CD14-positive monocyte (primary cell): Measurements from ENCODE around the gene LGR4. TPM values are rescaled to one million over a fixed set of nuclear protein-coding genes. Genes with fewer than 3 reads are reported as not detected.

ENCODE experiments used
- DNase-seq, 3 donors: peaks; one replicate each; pipeline ENCODE4 v3.0.0-alpha.2; 2011 to 2022
- H2AFZ ChIP-seq: 2 replicates; pipeline ENCODE4 v1.6.0; 2012; ENCODE audit warnings: mild to moderate bottlenecking, low read depth, low read length, inconsistent platforms; ENCODE audit not compliant: insufficient read depth, poor library complexity, severe bottlenecking
- H3K27ac ChIP-seq, 2 donors: 1 replicate in 1 of 2; 2 replicates in 1 of 2; pipeline ENCODE4 v1.5.1; 2012 to 2013; ENCODE audit warnings: low read length in 2 of 2, control low read depth in 1 of 2, inconsistent platforms in 1 of 2, low read depth in 1 of 2, mild to moderate bottlenecking in 1 of 2
- H3K27me3 ChIP-seq, 2 donors: one replicate each; pipeline versions ENCODE4 v1.6.0 to v1.6.1; 2011 to 2013; ENCODE audit warnings: low read length in 2 of 2; ENCODE audit not compliant: control insufficient read depth in 2 of 2, insufficient read depth in 2 of 2
- H3K36me3 ChIP-seq, 2 donors: replicated peaks in 1 of 2; 1 replicate in 1 of 2; 2 replicates in 1 of 2; pipeline versions ENCODE4 v1.5.1 to v1.6.1; 2012 to 2013; ENCODE audit warnings: low read length in 2 of 2, control low read depth in 1 of 2, inconsistent platforms in 1 of 2, mild to moderate bottlenecking in 1 of 2; ENCODE audit not compliant: insufficient read depth in 2 of 2, control insufficient read depth in 1 of 2
- H3K4me1 ChIP-seq, 2 donors: 1 replicate in 1 of 2; 2 replicates in 1 of 2; pipeline versions ENCODE4 v1.5.1 to v1.6.1; 2012 to 2013; ENCODE audit warnings: low read length in 2 of 2, control low read depth in 1 of 2, inconsistent platforms in 1 of 2, mild to moderate bottlenecking in 1 of 2, moderate library complexity in 1 of 2; ENCODE audit not compliant: insufficient read depth in 2 of 2, control insufficient read depth in 1 of 2
- H3K4me2 ChIP-seq: replicated peaks from 2 replicates; pipeline ENCODE3; 2012; ENCODE audit warnings: low read length, moderate library complexity, mild to moderate bottlenecking; ENCODE audit not compliant: poor library complexity, severe bottlenecking; ENCODE audit errors: extremely low read depth
- H3K4me3 ChIP-seq, 3 experiments: fragments of 200-600 bp in 1 of 3; sonication (generic) in 1 of 3; replicated peaks in 1 of 3; 1 replicate in 2 of 3; 2 replicates in 1 of 3; pipeline ENCODE4 v1.5.1; 2011 to 2013; ENCODE audit warnings: low read length in 3 of 3, mild to moderate bottlenecking in 3 of 3, control low read depth in 2 of 3, low read depth in 2 of 3, inconsistent platforms in 1 of 3, moderate library complexity in 1 of 3
- H3K79me2 ChIP-seq: 2 replicates; pipeline ENCODE4 v1.6.0; 2012; ENCODE audit warnings: mild to moderate bottlenecking, control low read depth, inconsistent platforms, low read length, moderate library complexity; ENCODE audit not compliant: insufficient read depth
- H3K9ac ChIP-seq: 2 replicates; pipeline ENCODE4 v1.6.0; 2017; ENCODE audit warnings: low read length, mild to moderate bottlenecking; ENCODE audit not compliant: insufficient read depth, poor library complexity, severe bottlenecking
- H3K9me3 ChIP-seq, 2 donors: replicated peaks in 1 of 2; 1 replicate in 1 of 2; 2 replicates in 1 of 2; pipeline versions ENCODE4 v1.5.1 to v1.6.1; 2012 to 2013; ENCODE audit warnings: low read length in 2 of 2, control low read depth in 1 of 2; ENCODE audit not compliant: control insufficient read depth in 1 of 2, insufficient read depth in 1 of 2
- H4K20me1 ChIP-seq: 2 replicates; pipeline ENCODE4 v1.6.0; 2012; ENCODE audit warnings: mild to moderate bottlenecking, low read length, control low read depth, moderate library complexity; ENCODE audit not compliant: insufficient read depth
- H3K27ac Mint-ChIP-seq, 7 donors: one replicate each; pipeline ENCODE4 v1.8.0; 2020; ENCODE audit warnings: mild to moderate bottlenecking in 7 of 7, mixed read lengths in 7 of 7, moderate library complexity in 6 of 7, inconsistent platforms in 2 of 7
- H3K27me3 Mint-ChIP-seq, 3 donors: one replicate each; pipeline ENCODE4 v1.8.0; 2021 to 2022; ENCODE audit warnings: low read depth in 3 of 3, mild to moderate bottlenecking in 3 of 3, mixed read lengths in 3 of 3, moderate library complexity in 3 of 3, inconsistent platforms in 1 of 3
- H3K36me3 Mint-ChIP-seq, 2 donors: one replicate each; pipeline ENCODE4 v1.8.0; 2020; ENCODE audit warnings: mixed read lengths in 2 of 2, inconsistent platforms in 1 of 2, mild to moderate bottlenecking in 1 of 2
- H3K4me1 Mint-ChIP-seq: one replicate; pipeline ENCODE4 v1.8.0; 2020; ENCODE audit warnings: mild to moderate bottlenecking, mixed read lengths
- H3K4me3 Mint-ChIP-seq, 2 donors: one replicate each; pipeline ENCODE4 v1.8.0; 2020; ENCODE audit warnings: mild to moderate bottlenecking in 2 of 2, mixed read lengths in 2 of 2, moderate library complexity in 1 of 2
- H3K9me3 Mint-ChIP-seq, 7 donors: one replicate each; pipeline ENCODE4 v1.8.0; 2020 to 2022; ENCODE audit warnings: mixed read lengths in 7 of 7, mild to moderate bottlenecking in 6 of 7, moderate library complexity in 6 of 7, inconsistent platforms in 2 of 7
- WGBS: methylation state at CpG from one replicate; pipeline ENCODE4 v1.1.5; 2013; ENCODE audit warnings: missing lambda C conversion rate; ENCODE audit not compliant: insufficient coverage; 5-methylcytosine and 5-hydroxymethylcytosine counted together
- intact Hi-C, 2 donors: fragments of 100-400 bp; cut with micrococcal nuclease; formaldehyde crosslinking; loops; one replicate each; pipeline versions ENCODE4 v1.15.0 to v1.15.1; 2023
- polyA plus RNA-seq, 3 donors: library from polyadenylated mRNA; depleted of rRNA in 1 of 3; unstranded in 2 of 3; stranded (reverse) in 1 of 3; fragments of 300-500 nt in 2 of 3; fragments of >200 nt in 1 of 3; fragmentation: Illumina TruSeq in 2 of 3; gene quantifications; 1 replicate in 2 of 3; 2 replicates in 1 of 3; pipeline ENCODE4 v1.2.3, GENCODE V29; 2012 to 2021
- TF ChIP-seq, protein P1 (sequence below): fragments of 200-600 bp; IDR thresholded peaks from one replicate; pipeline ENCODE4 v1.8.0; 2022; ENCODE audit warnings: antibody characterized with exemption, mild to moderate bottlenecking

The LGR4 gene
- polyA plus RNA-seq, 3 donors: 0.67 to 0.92 (median 0.72) TPM

DNA sequence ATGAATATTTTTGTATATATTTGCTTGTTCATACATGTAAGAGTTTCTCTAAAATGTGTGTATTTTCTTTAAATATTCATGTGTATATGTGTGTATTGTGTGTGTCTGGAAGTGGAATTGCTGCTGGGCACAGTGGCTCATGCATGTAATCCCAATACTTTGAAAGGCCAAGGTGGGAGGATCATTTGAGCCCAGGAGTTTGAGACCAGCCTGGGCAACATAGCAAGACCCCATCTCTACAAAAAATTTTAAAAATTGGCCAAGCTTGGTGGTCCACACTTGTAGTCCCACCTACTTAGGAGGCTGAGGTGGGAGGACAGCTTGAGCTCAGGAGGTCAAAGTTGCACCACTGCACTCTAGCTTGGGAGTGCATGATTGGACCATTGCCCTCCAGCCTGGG, 4.7 kb upstream of the LGR4 start:
- H3K27ac ChIP-seq: no peak overlapping the region
- H3K27me3 ChIP-seq: peaks cover 0 to 9% of the 10 kb centered on the region in 2 donors
- peaks cover 0 to 3% of the 10 kb centered on the region in 2 donors for H3K36me3 Mint-ChIP-seq
- no peak for DNase-seq
- H3K4me3 ChIP-seq: no peak overlapping the region
- TF ChIP-seq, protein P1, sequence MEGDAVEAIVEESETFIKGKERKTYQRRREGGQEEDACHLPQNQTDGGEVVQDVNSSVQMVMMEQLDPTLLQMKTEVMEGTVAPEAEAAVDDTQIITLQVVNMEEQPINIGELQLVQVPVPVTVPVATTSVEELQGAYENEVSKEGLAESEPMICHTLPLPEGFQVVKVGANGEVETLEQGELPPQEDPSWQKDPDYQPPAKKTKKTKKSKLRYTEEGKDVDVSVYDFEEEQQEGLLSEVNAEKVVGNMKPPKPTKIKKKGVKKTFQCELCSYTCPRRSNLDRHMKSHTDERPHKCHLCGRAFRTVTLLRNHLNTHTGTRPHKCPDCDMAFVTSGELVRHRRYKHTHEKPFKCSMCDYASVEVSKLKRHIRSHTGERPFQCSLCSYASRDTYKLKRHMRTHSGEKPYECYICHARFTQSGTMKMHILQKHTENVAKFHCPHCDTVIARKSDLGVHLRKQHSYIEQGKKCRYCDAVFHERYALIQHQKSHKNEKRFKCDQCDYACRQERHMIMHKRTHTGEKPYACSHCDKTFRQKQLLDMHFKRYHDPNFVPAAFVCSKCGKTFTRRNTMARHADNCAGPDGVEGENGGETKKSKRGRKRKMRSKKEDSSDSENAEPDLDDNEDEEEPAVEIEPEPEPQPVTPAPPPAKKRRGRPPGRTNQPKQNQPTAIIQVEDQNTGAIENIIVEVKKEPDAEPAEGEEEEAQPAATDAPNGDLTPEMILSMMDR: no peak
- H3K4me3 Mint-ChIP-seq: no peak overlapping the region
- peaks cover 9% of the 10 kb centered on the region for H3K4me1 Mint-ChIP-seq
- no peak overlapping the region for H3K9ac ChIP-seq
- H3K4me1 ChIP-seq: peaks cover 2 to 5% of the 10 kb centered on the region in 2 donors
- H3K36me3 ChIP-seq: no peaks in the 10 kb centered on the region
- H3K27ac Mint-ChIP-seq: no peak overlapping the region
- intact Hi-C loops: no loop called here
- no peaks in the 10 kb centered on the region for H3K9me3 ChIP-seq
- H3K9me3 Mint-ChIP-seq: peaks cover 0 to 6% (median 0%) of the 10 kb centered on the region in 7 donors
- H4K20me1 ChIP-seq: no peaks in the 10 kb centered on the region
- H3K27me3 Mint-ChIP-seq: peaks cover 15 to 18% (median 18%) of the 10 kb centered on the region in 3 donors
- H2AFZ ChIP-seq: no peak overlapping the region
- no peaks in the 10 kb centered on the region for H3K79me2 ChIP-seq
- no peak overlapping the region for H3K4me2 ChIP-seq

DNA sequence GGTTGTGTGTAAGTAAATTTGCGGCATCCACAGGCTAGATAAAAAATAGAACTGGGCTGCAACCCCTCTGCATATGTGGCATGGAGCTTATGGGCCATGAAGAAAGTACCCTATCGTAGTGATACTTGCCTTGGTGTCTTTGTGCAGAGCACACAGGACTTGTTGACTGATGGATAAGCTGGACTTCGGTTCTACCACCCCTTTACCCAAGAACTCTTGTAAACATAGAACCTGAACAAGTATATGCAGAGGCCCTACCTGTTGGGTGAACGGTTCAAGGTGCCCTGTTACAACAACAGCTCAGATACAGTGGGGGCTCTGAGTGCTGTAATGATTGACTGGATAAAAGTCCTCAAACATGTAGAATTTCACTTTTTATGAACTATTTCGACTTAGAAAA, 3.0 kb upstream of the LGR4 start:
- intact Hi-C loops: no loop called here
- Histone ChIP-seq H3K79me2 (no peaks in the 10 kb centered on the region), H3K4me1 (peaks cover 12 to 16% of the 10 kb centered on the region in 2 donors), H4K20me1 (no peaks in the 10 kb centered on the region), H3K36me3 (no peaks in the 10 kb centered on the region), H3K4me3 (no peak overlapping the region), H3K9ac (no peak overlapping the region), H3K27ac (no peak overlapping the region), H3K9me3 (no peaks in the 10 kb centered on the region), H3K4me2 (no peak overlapping the region), H3K27me3 (peaks cover 4 to 17% of the 10 kb centered on the region in 2 donors), H2AFZ (no peak overlapping the region)
- no peak overlapping the region for H3K4me3 Mint-ChIP-seq
- peaks cover 19% of the 10 kb centered on the region for H3K4me1 Mint-ChIP-seq
- DNase-seq: no peak
- H3K27me3 Mint-ChIP-seq: peaks cover 26 to 28% (median 27%) of the 10 kb centered on the region in 3 donors
- WGBS: 100% methylated on average over 1 of the region's 5 CpGs
- peaks cover 0 to 6% (median 0%) of the 10 kb centered on the region in 7 donors for H3K9me3 Mint-ChIP-seq
- TF ChIP-seq, protein P1: no peak
- H3K36me3 Mint-ChIP-seq: peaks cover 0 to 4% of the 10 kb centered on the region in 2 donors
- no peak overlapping the region for H3K27ac Mint-ChIP-seq
